ENCODE measurements around the gene TNS1. TPM values are rescaled to one million over a fixed set of nuclear protein-coding genes. Genes with fewer than 3 reads are reported as not detected.

The TNS1 gene
- total RNA-seq, 1 donor from 2014 or later: 0.91 TPM

- no peak for DNase-seq (ENCODE audit: low spot score)
- H3K4me3 Mint-ChIP-seq (ENCODE audit: low read depth): no peak overlapping the region
- no peaks in the 10 kb centered on the region for H3K36me3 Mint-ChIP-seq (ENCODE audit: low read depth)
- H3K9me3 Mint-ChIP-seq: no peaks in the 10 kb centered on the region
- no peak overlapping the region for H3K27ac Mint-ChIP-seq
- intact Hi-C loops (cut with micrococcal nuclease): no loop called here
- H3K4me1 Mint-ChIP-seq (ENCODE audit: low read depth): no peaks in the 10 kb centered on the region
- no peaks in the 10 kb centered on the region for H3K27me3 Mint-ChIP-seq (ENCODE audit: low read depth)
Measured at GRCh38 chr2:217846321-217846743, 156.5 kb downstream of the TNS1 start.

- H3K4me3 Mint-ChIP-seq (ENCODE audit: low read depth): no peak overlapping the region
Measured at GRCh38 chr2:217845301-217845700, 157.5 kb downstream of the TNS1 start.

GRCh38 chr2:217844696-217845095 lies 158.1 kb downstream of the TNS1 start:
- Mint-ChIP-seq H3K9me3 (no peaks in the 10 kb centered on the region), H3K4me3 (ENCODE audit: low read depth) (no peak overlapping the region), H3K36me3 (ENCODE audit: low read depth) (no peaks in the 10 kb centered on the region), H3K27me3 (ENCODE audit: low read depth) (no peaks in the 10 kb centered on the region), H3K27ac (no peak overlapping the region), H3K4me1 (ENCODE audit: low read depth) (no peaks in the 10 kb centered on the region)
- intact Hi-C loops (cut with micrococcal nuclease): no loop called here
- no peak for DNase-seq (ENCODE audit: low spot score)

More at GRCh38 chr2:217845301-217845700, 157.5 kb downstream of the TNS1 start:
- Mint-ChIP-seq H3K36me3 (ENCODE audit: low read depth) (no peaks in the 10 kb centered on the region), H3K27me3 (ENCODE audit: low read depth) (no peaks in the 10 kb centered on the region), H3K9me3 (no peaks in the 10 kb centered on the region), H3K27ac (no peak overlapping the region), H3K4me1 (ENCODE audit: low read depth) (no peaks in the 10 kb centered on the region)
- DNase-seq (ENCODE audit: low spot score): no peak
- intact Hi-C loops (cut with micrococcal nuclease): no loop called here

GRCh38 chr2:217843324-217843723 lies 159.5 kb downstream of the TNS1 start:
- intact Hi-C loops (cut with micrococcal nuclease): no loop called here
- Mint-ChIP-seq H3K9me3 (no peaks in the 10 kb centered on the region), H3K4me3 (ENCODE audit: low read depth) (no peak overlapping the region)

GRCh38 chr2:217842017-217842416 lies 160.8 kb downstream of the TNS1 start:
- Mint-ChIP-seq H3K27me3 (ENCODE audit: low read depth) (no peaks in the 10 kb centered on the region), H3K27ac (no peak overlapping the region), H3K4me3 (ENCODE audit: low read depth) (no peak overlapping the region), H3K36me3 (ENCODE audit: low read depth) (no peaks in the 10 kb centered on the region), H3K4me1 (ENCODE audit: low read depth) (no peaks in the 10 kb centered on the region), H3K9me3 (no peaks in the 10 kb centered on the region)
- no peak for DNase-seq (ENCODE audit: low spot score)
- intact Hi-C loops (cut with micrococcal nuclease): no loop called here

More at GRCh38 chr2:217843324-217843723, 159.5 kb downstream of the TNS1 start:
- no peak overlapping the region for H3K27ac Mint-ChIP-seq
- H3K27me3 Mint-ChIP-seq (ENCODE audit: low read depth): no peaks in the 10 kb centered on the region
- DNase-seq (ENCODE audit: low spot score): no peak
- no peaks in the 10 kb centered on the region for H3K36me3 Mint-ChIP-seq (ENCODE audit: low read depth)
- H3K4me1 Mint-ChIP-seq (ENCODE audit: low read depth): no peaks in the 10 kb centered on the region

- H3K4me3 Mint-ChIP-seq (ENCODE audit: low read depth): no peak overlapping the region
- no peaks in the 10 kb centered on the region for H3K27me3 Mint-ChIP-seq (ENCODE audit: low read depth)
- intact Hi-C loops (cut with micrococcal nuclease): no loop called here
- no peak overlapping the region for H3K27ac Mint-ChIP-seq
- no peak for DNase-seq (ENCODE audit: low spot score)
- H3K9me3 Mint-ChIP-seq: no peaks in the 10 kb centered on the region
- no peaks in the 10 kb centered on the region for H3K4me1 Mint-ChIP-seq (ENCODE audit: low read depth)
- no peaks in the 10 kb centered on the region for H3K36me3 Mint-ChIP-seq (ENCODE audit: low read depth)
Measured at GRCh38 chr2:217840522-217840921, 162.3 kb downstream of the TNS1 start.

GRCh38 chr2:217839750-217840107 lies 163.1 kb downstream of the TNS1 start:
- H3K27ac Mint-ChIP-seq: no peak overlapping the region
- intact Hi-C loops (cut with micrococcal nuclease): no loop called here
- no peaks in the 10 kb centered on the region for H3K9me3 Mint-ChIP-seq
- no peak overlapping the region for H3K4me3 Mint-ChIP-seq (ENCODE audit: low read depth)
- no peaks in the 10 kb centered on the region for H3K27me3 Mint-ChIP-seq (ENCODE audit: low read depth)
- no peaks in the 10 kb centered on the region for H3K36me3 Mint-ChIP-seq (ENCODE audit: low read depth)
- no peaks in the 10 kb centered on the region for H3K4me1 Mint-ChIP-seq (ENCODE audit: low read depth)
- DNase-seq (ENCODE audit: low spot score): no peak

GRCh38 chr2:217839073-217839749 lies 163.6 kb downstream of the TNS1 start:
- no peaks in the 10 kb centered on the region for H3K27me3 Mint-ChIP-seq (ENCODE audit: low read depth)
- no peaks in the 10 kb centered on the region for H3K36me3 Mint-ChIP-seq (ENCODE audit: low read depth)
- H3K9me3 Mint-ChIP-seq: no peaks in the 10 kb centered on the region
- no peak overlapping the region for H3K4me3 Mint-ChIP-seq (ENCODE audit: low read depth)
- no peak for DNase-seq (ENCODE audit: low spot score)
- H3K4me1 Mint-ChIP-seq (ENCODE audit: low read depth): no peaks in the 10 kb centered on the region
- intact Hi-C loops (cut with micrococcal nuclease): no loop called here
- H3K27ac Mint-ChIP-seq: no peak overlapping the region

- no peak for DNase-seq (ENCODE audit: low spot score)
- no peaks in the 10 kb centered on the region for H3K9me3 Mint-ChIP-seq
- no peaks in the 10 kb centered on the region for H3K4me1 Mint-ChIP-seq (ENCODE audit: low read depth)
- no peak overlapping the region for H3K4me3 Mint-ChIP-seq (ENCODE audit: low read depth)
- H3K36me3 Mint-ChIP-seq (ENCODE audit: low read depth): no peaks in the 10 kb centered on the region
- no peaks in the 10 kb centered on the region for H3K27me3 Mint-ChIP-seq (ENCODE audit: low read depth)
- intact Hi-C loops (cut with micrococcal nuclease): no loop called here
- no peak overlapping the region for H3K27ac Mint-ChIP-seq
Measured at GRCh38 chr2:217838409-217838831, 164.4 kb downstream of the TNS1 start.

GRCh38 chr2:217837530-217837929 lies 165.3 kb downstream of the TNS1 start:
- Mint-ChIP-seq H3K9me3 (no peaks in the 10 kb centered on the region), H3K27me3 (ENCODE audit: low read depth) (no peaks in the 10 kb centered on the region), H3K4me3 (ENCODE audit: low read depth) (no peak overlapping the region), H3K36me3 (ENCODE audit: low read depth) (no peaks in the 10 kb centered on the region), H3K4me1 (ENCODE audit: low read depth) (no peaks in the 10 kb centered on the region), H3K27ac (no peak overlapping the region)
- intact Hi-C loops (cut with micrococcal nuclease): no loop called here
- DNase-seq (ENCODE audit: low spot score): no peak

- H3K4me3 Mint-ChIP-seq (ENCODE audit: low read depth): no peak overlapping the region
- no peaks in the 10 kb centered on the region for H3K4me1 Mint-ChIP-seq (ENCODE audit: low read depth)
- intact Hi-C loops (cut with micrococcal nuclease): no loop called here
- no peak for DNase-seq (ENCODE audit: low spot score)
- H3K9me3 Mint-ChIP-seq: no peaks in the 10 kb centered on the region
- H3K27me3 Mint-ChIP-seq (ENCODE audit: low read depth): no peaks in the 10 kb centered on the region
- no peaks in the 10 kb centered on the region for H3K36me3 Mint-ChIP-seq (ENCODE audit: low read depth)
- H3K27ac Mint-ChIP-seq: no peak overlapping the region
Measured at GRCh38 chr2:217836901-217837491, 165.8 kb downstream of the TNS1 start.

GRCh38 chr2:217835931-217836891 lies 166.6 kb downstream of the TNS1 start:
- Mint-ChIP-seq H3K9me3 (no peaks in the 10 kb centered on the region), H3K4me1 (ENCODE audit: low read depth) (no peaks in the 10 kb centered on the region), H3K27ac (no peak overlapping the region), H3K27me3 (ENCODE audit: low read depth) (no peaks in the 10 kb centered on the region), H3K4me3 (ENCODE audit: low read depth) (no peak overlapping the region), H3K36me3 (ENCODE audit: low read depth) (no peaks in the 10 kb centered on the region)
- no peak for DNase-seq (ENCODE audit: low spot score)
- intact Hi-C loops (cut with micrococcal nuclease): no loop called here
